ENCODE data around the gene PHLDB2.
A peak's percentile ranks its signal among the peaks of the same experiment; 100 is the strongest.

DNA sequence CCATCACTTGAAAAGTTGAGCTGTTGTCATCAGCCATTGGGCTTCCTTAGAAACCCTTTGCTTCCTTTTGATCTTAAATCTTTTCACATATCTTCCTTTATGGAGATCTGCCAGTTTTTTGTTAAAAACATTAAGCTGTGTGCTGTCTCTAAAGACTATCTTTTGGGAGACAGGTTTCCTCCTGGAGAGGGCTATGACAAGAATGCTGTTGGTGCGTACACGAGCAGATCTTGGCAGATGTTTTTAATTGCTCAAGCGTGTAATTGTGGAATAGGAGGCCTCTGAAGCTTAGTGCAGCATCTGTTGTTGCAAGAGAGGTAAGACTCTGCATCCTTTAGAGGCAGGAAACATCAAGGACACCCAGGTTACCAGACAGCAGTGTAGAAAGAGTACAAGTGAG lies 56.8 kb downstream of the PHLDB2 start:
- TF ChIP-seq, protein P1, sequence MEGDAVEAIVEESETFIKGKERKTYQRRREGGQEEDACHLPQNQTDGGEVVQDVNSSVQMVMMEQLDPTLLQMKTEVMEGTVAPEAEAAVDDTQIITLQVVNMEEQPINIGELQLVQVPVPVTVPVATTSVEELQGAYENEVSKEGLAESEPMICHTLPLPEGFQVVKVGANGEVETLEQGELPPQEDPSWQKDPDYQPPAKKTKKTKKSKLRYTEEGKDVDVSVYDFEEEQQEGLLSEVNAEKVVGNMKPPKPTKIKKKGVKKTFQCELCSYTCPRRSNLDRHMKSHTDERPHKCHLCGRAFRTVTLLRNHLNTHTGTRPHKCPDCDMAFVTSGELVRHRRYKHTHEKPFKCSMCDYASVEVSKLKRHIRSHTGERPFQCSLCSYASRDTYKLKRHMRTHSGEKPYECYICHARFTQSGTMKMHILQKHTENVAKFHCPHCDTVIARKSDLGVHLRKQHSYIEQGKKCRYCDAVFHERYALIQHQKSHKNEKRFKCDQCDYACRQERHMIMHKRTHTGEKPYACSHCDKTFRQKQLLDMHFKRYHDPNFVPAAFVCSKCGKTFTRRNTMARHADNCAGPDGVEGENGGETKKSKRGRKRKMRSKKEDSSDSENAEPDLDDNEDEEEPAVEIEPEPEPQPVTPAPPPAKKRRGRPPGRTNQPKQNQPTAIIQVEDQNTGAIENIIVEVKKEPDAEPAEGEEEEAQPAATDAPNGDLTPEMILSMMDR (IDR thresholded peaks at IDR 0.05) = no peak
- TF ChIP-seq POLR2A (IDR thresholded peaks at IDR 0.05; ENCODE audit: low read depth) (no peak), POLR2AphosphoS5 (IDR thresholded peaks at IDR 0.05) (peak in 1 of 2 donors; percentile 47), EP300 (IDR thresholded peaks at IDR 0.05) (no peak)

Measured in esophagus muscularis mucosa (tissue), 4 donors.